Stimulated activated naive CD8-positive, alpha-beta T cell treated with anti-CD3 and anti-CD28 coated beads, Interleukin-15, Interleukin-2, amounts not matched to agents 100 ng/mL and 50 ng/mL, for 24 hours (primary cell): ENCODE data around the gene DSE.

Experiments
- H3K27ac Mint-ChIP-seq: one replicate; pipeline ENCODE4 v1.8.0; 2021; ENCODE audit warnings: mild to moderate bottlenecking, mixed read lengths
- H3K27me3 Mint-ChIP-seq: one replicate; pipeline ENCODE4 v1.8.0; 2021; ENCODE audit warnings: mixed read lengths
- H3K36me3 Mint-ChIP-seq: one replicate; pipeline ENCODE4 v1.8.0; 2021; ENCODE audit warnings: low read depth, mixed read lengths
- H3K4me1 Mint-ChIP-seq: one replicate; pipeline ENCODE4 v1.8.0; 2021; ENCODE audit warnings: low read depth, mixed read lengths
- H3K4me3 Mint-ChIP-seq: one replicate; pipeline ENCODE4 v1.8.0; 2021; ENCODE audit warnings: mild to moderate bottlenecking, mixed read lengths
- H3K9me3 Mint-ChIP-seq: one replicate; pipeline ENCODE4 v1.8.0; 2021; ENCODE audit warnings: mixed read lengths

DSE gene

DNA sequence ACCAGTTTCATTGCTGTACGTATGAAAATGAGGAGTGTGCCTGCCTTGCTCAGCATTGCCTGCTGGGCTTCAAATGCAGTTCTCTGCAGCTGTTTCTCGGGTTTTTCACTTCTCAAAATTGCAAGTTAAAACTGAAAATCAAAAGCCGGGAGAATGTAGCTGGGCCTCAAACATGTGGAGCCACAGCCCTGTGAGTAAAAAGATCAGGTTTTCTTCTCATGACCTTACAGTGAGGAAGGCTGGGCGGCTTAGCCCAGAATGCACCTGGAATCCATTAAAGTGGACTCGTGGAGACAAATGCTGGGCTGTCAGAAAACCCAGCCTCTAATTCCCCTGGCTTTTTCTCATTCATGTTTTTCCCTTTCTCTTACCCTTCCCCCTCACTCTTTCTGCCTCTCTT lies 34.4 kb downstream of the DSE start:
- H3K4me1 Mint-ChIP-seq: peaks cover 21% of the 10 kb centered on the region
- no peak overlapping the region for H3K27ac Mint-ChIP-seq
- no peaks in the 10 kb centered on the region for H3K9me3 Mint-ChIP-seq
- no peaks in the 10 kb centered on the region for H3K36me3 Mint-ChIP-seq
- no peak overlapping the region for H3K4me3 Mint-ChIP-seq
- H3K27me3 Mint-ChIP-seq: peaks cover 4% of the 10 kb centered on the region

DNA sequence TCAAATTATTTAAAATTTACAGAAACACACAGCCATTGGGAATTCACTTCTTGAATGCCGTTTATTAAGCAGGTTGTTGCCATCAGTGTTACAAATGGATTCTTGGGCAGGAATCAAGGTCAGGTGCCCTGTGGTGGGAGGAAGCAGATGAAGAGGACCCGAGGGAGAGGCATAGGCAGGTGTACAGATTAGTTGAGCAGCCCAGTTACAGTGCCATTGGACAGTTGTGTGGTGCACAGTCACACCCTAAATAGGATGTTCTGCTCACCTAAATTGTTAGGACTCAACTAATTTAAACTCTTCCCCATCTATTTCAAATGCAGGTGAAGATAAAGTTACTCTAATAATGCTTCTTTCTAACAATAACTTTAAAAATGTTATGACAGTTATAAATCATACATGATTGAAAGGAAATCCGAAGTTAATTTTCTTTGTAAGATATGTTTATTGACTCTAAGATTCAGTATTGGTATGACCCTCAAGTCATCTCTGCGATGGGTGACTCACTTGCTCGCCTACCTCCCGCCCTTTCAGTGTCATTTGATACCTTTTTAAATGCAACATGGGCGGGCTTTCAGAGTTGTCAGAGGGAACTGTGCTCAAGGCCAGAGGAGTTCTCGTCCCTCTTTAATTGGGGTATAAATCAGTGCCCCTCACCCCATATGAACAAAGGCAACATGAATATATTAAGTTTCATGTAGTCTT lies 35.1 kb downstream of the DSE start:
- no peak overlapping the region for H3K27ac Mint-ChIP-seq
- no peaks in the 10 kb centered on the region for H3K9me3 Mint-ChIP-seq
- H3K4me1 Mint-ChIP-seq: peaks cover 23% of the 10 kb centered on the region
- H3K36me3 Mint-ChIP-seq: no peaks in the 10 kb centered on the region
- peaks cover 4% of the 10 kb centered on the region for H3K27me3 Mint-ChIP-seq
- no peak overlapping the region for H3K4me3 Mint-ChIP-seq

DNA sequence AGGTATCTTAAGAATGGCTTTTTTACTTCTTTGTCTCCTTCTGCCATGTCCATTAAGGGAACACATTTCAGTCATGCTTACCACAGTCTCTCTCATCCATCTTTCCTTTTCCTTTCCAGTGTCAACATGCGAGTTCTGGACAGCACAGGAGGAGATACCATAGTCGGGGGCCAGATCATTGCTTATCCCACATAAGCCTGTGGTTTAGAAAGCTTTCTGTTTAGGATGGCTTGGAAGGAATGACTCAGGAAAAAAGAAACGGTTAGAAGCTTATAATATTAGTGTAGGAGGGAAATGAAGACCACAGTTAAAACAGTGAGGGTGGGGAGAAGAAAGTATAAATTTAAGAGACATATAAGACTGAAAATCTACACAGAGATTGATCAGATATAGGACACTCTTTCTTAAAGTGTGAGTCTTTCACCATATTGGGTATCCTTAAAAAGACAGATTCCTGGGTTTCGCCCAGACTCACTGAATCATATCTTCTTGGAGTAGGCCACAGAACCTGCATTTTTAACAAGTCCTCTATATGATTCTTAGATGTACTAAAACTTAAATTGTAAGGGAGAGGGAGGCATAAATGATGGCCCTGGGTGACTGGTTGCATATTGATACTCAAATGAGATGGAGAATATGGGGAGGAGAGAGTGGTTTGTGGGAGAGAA lies 36.1 kb downstream of the DSE start:
- Mint-ChIP-seq H3K27ac (no peak overlapping the region), H3K27me3 (peaks cover 4% of the 10 kb centered on the region), H3K4me1 (peaks cover 28% of the 10 kb centered on the region), H3K4me3 (no peak overlapping the region), H3K36me3 (no peaks in the 10 kb centered on the region), H3K9me3 (no peaks in the 10 kb centered on the region)

DNA sequence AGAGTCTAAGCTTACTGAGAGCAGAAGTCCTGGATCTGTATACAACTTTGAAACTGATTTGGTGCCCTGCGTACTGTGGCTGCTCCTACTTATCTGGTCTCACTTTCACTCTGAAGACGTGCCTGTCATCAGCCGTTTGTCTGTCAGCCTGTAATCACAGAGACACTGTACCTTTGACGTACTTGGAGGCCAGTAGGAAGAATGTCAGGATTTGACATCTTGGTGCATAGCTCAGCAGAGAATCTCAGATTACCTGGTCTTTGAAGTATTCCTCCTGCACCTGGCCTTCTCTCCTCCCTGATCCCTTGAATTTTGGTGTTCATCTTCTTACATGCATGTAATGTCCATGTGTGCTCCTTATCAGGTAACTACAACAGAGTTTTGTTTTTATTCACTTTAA lies 37.7 kb downstream of the DSE start:
- Mint-ChIP-seq H3K4me3 (no peak overlapping the region), H3K9me3 (no peaks in the 10 kb centered on the region), H3K36me3 (no peaks in the 10 kb centered on the region), H3K27me3 (peaks cover 4% of the 10 kb centered on the region), H3K27ac (no peak overlapping the region), H3K4me1 (peaks cover 31% of the 10 kb centered on the region)

DNA sequence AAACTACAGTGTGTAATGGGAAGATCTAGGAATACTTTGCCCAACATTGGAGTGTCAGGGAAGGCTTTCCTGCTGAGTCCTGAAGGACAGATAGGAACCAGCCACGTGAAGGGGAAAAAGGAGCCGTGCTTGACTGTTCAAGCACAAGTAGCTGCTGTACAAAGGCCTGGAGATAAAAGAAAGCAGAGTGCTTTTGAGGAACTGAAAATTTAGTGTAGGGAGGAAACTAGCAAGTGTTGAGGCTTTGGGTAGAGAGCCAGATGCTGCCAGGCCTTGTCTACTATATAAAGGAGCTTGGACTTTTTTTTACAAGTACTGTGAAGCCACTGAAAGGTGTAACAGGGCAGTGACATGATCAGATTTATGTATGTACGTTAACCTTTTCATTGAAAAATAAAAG lies 39.0 kb downstream of the DSE start:
- Mint-ChIP-seq H3K4me1 (peaks cover 31% of the 10 kb centered on the region), H3K9me3 (no peaks in the 10 kb centered on the region), H3K27ac (no peak overlapping the region), H3K4me3 (no peak overlapping the region), H3K27me3 (peaks cover 4% of the 10 kb centered on the region), H3K36me3 (no peaks in the 10 kb centered on the region)

DNA sequence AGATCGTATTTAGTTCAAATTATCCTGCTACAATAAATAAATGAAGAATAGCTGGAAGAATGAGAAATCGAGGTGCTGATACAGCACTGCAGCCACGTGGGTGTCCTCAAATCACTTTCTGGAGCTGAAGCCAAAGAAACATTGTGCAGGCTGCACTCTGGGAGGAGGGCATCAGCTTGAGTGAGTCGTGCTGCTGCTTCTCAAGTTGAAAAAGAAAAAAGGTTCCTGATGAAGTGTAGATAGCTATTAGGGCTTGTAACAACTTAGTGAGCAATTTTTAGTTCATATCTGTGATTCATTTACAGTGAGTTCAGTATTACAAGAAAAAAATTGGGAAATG lies 40.5 kb downstream of the DSE start:
- H3K27ac Mint-ChIP-seq: no peak overlapping the region
- no peak overlapping the region for H3K4me3 Mint-ChIP-seq
- peaks cover 4% of the 10 kb centered on the region for H3K27me3 Mint-ChIP-seq
- H3K9me3 Mint-ChIP-seq: no peaks in the 10 kb centered on the region
- H3K4me1 Mint-ChIP-seq: peaks cover 28% of the 10 kb centered on the region
- no peaks in the 10 kb centered on the region for H3K36me3 Mint-ChIP-seq

DNA sequence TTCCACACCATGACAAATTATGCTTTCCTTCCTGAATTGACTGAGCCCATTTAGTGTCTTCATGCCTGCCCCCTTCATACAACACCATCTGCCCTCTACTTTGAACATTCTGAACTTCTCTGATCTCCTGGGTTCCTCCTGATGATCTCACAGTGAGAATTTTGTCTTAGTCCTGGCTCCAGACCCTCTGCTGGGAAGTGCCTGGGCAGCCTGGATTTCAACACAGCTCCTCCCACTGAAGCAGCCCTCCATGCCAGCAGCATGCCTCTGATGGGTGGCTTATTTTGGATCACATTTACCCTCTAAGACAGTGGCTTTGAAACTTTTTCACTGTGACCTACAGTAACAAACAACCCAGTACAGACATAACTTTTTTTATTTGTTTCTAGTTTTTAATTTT lies 41.5 kb downstream of the DSE start:
- Mint-ChIP-seq H3K27ac (no peak overlapping the region), H3K9me3 (no peaks in the 10 kb centered on the region), H3K27me3 (no peaks in the 10 kb centered on the region)

DNA sequence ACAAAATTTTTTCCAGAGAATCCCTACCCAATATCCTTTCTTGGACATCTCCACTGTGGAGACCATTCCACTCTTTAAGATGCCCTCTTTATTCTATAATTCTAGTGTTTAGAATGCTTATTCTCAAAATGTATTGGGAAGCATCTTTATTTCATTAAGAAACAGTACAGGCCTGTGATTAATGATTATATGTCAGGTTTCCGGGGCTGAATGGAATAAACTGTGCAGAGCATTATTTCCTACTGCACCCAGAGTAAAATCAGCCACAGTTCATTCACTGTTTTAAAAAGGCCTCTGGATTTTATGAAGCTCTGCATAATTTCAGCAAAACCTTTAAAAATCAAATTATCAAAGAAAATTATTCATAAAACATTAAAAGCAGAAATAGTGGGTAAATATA lies 42.6 kb downstream of the DSE start:
- Mint-ChIP-seq H3K36me3 (no peaks in the 10 kb centered on the region), H3K4me1 (peaks cover 18% of the 10 kb centered on the region), H3K9me3 (no peaks in the 10 kb centered on the region), H3K4me3 (no peak overlapping the region), H3K27me3 (no peaks in the 10 kb centered on the region), H3K27ac (no peak overlapping the region)

More for the DNA sequence above, 41.5 kb downstream of the DSE start:
- H3K4me3 Mint-ChIP-seq: no peak overlapping the region
- peaks cover 19% of the 10 kb centered on the region for H3K4me1 Mint-ChIP-seq
- H3K36me3 Mint-ChIP-seq: no peaks in the 10 kb centered on the region

DNA sequence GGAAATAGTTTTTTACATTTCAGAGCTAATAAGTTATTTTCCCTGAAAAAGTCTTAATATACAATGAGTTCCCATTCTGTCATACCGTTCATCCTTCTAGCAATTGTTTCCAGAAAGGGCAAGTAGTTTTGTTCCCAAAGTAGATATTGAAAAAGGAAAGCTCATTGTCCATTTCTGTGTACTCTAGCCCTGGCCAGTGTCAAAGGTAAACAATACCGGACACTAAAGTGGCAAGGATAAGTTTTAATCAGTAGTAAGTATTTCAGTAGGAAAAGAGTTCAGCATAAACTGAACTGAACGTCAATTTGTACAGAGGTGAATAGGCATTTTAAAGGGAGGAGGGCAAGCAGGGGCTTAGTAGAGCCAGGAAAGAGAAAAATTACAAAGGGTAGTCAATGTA lies 46.9 kb downstream of the DSE start:
- Mint-ChIP-seq H3K27ac (no peak overlapping the region), H3K4me3 (no peak overlapping the region), H3K9me3 (peaks cover 5% of the 10 kb centered on the region), H3K36me3 (no peaks in the 10 kb centered on the region), H3K27me3 (no peaks in the 10 kb centered on the region), H3K4me1 (peaks cover 7% of the 10 kb centered on the region)

DNA sequence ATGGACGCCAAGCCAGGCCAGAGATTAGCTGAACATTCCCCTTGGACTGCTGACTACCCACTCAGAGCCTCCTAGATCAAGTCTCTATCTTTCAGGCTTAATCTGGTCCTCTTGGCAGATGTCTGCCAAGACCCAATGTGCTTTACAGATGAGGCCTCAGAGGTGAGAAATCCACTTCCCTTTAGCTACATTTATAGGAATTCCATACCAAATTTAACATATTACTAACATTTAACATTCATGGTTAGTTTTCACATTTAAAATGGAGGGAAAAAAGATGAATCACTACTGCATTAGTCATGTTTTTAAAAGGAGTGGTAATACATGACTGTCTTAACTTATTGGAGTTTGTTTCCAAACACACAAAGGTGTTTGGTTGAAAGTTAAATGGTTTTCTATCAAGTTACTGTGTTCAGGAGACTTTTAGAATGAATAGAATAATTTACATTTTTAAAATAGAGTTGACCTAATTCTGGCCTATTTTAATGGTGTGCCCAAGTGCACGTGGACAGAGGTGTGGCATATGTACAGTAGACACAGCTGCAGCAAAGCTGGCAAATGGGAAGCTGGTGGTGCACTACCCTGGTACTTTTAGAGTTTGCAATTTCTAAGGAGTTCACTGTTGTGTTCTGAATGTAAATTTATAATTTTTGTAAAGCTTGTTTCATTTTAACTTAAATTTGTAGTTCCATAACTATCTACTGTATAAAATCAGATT lies 48.5 kb downstream of the DSE start:
- Mint-ChIP-seq H3K36me3 (no peaks in the 10 kb centered on the region), H3K27ac (peak overlapping the region; percentile 65), H3K27me3 (no peaks in the 10 kb centered on the region), H3K4me1 (peaks cover 7% of the 10 kb centered on the region), H3K4me3 (no peak overlapping the region), H3K9me3 (peaks cover 5% of the 10 kb centered on the region)

DNA sequence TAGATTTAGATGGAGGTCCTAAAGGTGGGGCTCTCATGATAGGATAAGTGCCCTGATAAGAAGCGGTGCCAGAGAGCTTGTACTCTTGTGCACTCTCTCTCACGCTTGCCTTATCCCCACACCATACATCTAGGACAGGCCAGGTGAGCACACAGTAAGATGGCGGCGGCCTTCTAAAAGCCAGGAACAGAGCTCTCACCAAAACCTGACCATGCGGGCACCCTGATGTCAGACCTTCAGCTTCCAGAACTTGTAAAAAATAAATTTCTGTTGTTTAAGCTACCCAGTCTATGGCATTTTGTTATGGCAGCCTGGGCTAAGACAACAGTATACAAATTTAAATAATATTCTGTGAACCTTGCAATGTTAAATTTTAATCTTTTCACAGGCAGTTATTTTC lies 49.6 kb downstream of the DSE start:
- Mint-ChIP-seq H3K36me3 (no peaks in the 10 kb centered on the region), H3K27me3 (no peaks in the 10 kb centered on the region), H3K27ac (no peak overlapping the region)

DNA sequence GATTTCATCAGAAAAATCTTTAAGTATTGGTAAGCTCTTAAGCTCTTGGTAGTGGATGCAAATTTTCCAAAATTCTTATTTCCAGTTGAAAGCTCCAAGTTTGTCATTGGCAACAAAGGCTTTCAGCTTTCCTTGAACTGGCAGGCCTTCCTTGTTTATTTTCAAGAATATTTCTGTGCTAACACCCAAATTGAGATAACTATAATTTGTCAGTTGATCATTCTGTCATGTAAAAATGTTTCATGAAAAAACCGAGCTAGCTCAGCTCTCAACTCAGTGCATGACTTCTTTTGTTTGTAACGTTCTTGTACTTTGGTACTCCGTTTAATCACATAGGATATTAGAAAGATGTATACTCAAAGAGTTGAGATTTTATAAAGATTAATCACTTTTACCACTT lies 51.5 kb downstream of the DSE start:
- Mint-ChIP-seq H3K4me1 (peaks cover 7% of the 10 kb centered on the region), H3K27ac (no peak overlapping the region), H3K27me3 (no peaks in the 10 kb centered on the region), H3K4me3 (no peak overlapping the region), H3K9me3 (peaks cover 5% of the 10 kb centered on the region), H3K36me3 (no peaks in the 10 kb centered on the region)

More for the DNA sequence above, 49.6 kb downstream of the DSE start:
- H3K9me3 Mint-ChIP-seq: peaks cover 5% of the 10 kb centered on the region
- H3K4me3 Mint-ChIP-seq: no peak overlapping the region
- H3K4me1 Mint-ChIP-seq: peaks cover 7% of the 10 kb centered on the region

DNA sequence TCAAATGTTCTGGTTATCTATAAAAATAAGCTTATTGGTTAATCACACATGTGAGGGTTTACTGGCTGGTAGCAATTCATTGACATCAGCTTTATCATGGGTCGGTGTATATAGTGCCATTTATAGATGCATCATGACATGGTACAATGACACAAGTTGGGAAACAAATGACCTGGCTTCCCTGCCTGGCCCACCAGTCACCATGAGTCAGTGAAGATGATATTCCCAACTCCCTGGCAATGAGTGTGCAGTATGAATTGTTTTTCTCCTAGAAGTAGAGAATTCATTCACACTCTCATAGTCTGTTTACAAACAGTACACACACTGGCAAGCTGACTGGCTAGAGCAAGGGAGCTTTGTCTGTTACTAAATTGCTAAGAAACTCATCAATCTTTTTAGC lies 53.3 kb downstream of the DSE start:
- H3K27ac Mint-ChIP-seq: no peak overlapping the region
- no peaks in the 10 kb centered on the region for H3K27me3 Mint-ChIP-seq
- H3K4me3 Mint-ChIP-seq: no peak overlapping the region
- H3K9me3 Mint-ChIP-seq: peaks cover under 1% of the 10 kb centered on the region
- no peaks in the 10 kb centered on the region for H3K36me3 Mint-ChIP-seq
- peaks cover 3% of the 10 kb centered on the region for H3K4me1 Mint-ChIP-seq

DNA sequence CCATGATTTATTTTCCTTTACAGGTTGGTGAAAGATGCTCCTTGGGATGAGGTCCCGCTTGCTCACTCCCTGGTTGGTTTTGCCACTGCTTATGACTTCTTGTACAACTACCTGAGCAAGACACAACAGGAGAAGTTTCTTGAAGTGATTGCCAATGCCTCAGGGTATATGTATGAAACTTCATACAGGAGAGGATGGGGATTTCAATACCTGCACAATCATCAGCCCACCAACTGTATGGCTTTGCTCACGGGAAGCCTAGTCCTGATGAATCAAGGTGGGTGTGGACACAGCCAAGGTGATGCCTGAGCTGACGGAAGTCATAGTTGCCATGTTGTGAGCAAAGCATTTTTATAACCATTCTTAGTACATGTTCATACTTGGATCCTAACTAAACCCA lies 55.8 kb downstream of the DSE start:
- Mint-ChIP-seq H3K27me3 (no peaks in the 10 kb centered on the region), H3K9me3 (no peaks in the 10 kb centered on the region), H3K4me3 (no peak overlapping the region), H3K4me1 (no peaks in the 10 kb centered on the region), H3K27ac (no peak overlapping the region), H3K36me3 (no peaks in the 10 kb centered on the region)

DNA sequence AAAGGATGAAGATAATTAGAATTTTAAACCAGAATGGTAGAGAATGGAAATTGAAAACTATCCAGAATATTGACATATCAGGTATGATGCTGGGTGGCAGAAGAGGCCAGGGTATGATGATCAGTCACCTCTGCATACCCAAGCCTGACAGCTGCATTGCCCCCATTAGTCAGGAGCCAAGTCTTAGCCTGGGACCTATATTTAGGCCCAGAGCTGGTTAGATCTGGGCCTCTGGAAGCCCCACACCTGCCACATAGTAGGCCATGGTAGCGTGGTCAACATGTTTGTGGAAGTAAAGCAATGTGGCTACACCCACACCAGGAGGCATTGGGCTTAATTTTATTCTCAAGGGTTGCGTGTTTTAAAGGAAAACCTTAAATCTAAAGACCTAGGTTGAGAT lies 58.4 kb downstream of the DSE start:
- no peaks in the 10 kb centered on the region for H3K36me3 Mint-ChIP-seq
- no peak overlapping the region for H3K4me3 Mint-ChIP-seq
- H3K4me1 Mint-ChIP-seq: no peaks in the 10 kb centered on the region
- no peaks in the 10 kb centered on the region for H3K27me3 Mint-ChIP-seq
- no peaks in the 10 kb centered on the region for H3K9me3 Mint-ChIP-seq
- H3K27ac Mint-ChIP-seq: no peak overlapping the region
